Esophagus (tissue), 2 donors: ENCODE data around the gene CHURC1. TPM values are rescaled to one million over a fixed set of nuclear protein-coding genes. Genes with fewer than 3 reads are reported as not detected.

Experiments
- H3K27ac ChIP-seq, 2 donors: one replicate each; pipeline ENCODE4 v1.5.1; 2013; ENCODE audit warnings: low read depth in 2 of 2, mild to moderate bottlenecking in 2 of 2, inconsistent platforms in 1 of 2, low read length in 1 of 2, moderate library complexity in 1 of 2
- H3K27me3 ChIP-seq, 2 donors: one replicate each; pipeline ENCODE4 v1.6.1; 2013; ENCODE audit warnings: low read length in 2 of 2, control low read depth in 1 of 2, mild to moderate bottlenecking in 1 of 2; ENCODE audit not compliant: insufficient read depth in 2 of 2, control insufficient read depth in 1 of 2
- H3K36me3 ChIP-seq, 2 donors: one replicate each; pipeline ENCODE4 v1.6.1; 2013; ENCODE audit warnings: low read length in 1 of 2; ENCODE audit not compliant: control insufficient read depth in 2 of 2, insufficient read depth in 2 of 2
- H3K4me1 ChIP-seq, 2 donors: one replicate each; pipeline ENCODE4 v1.6.1; 2013; ENCODE audit warnings: low read length in 1 of 2; ENCODE audit not compliant: control insufficient read depth in 2 of 2, insufficient read depth in 2 of 2
- H3K4me3 ChIP-seq, 2 donors: one replicate each; pipeline ENCODE4 v1.5.1; 2013; ENCODE audit warnings: low read length in 2 of 2, mild to moderate bottlenecking in 2 of 2, low read depth in 1 of 2, moderate library complexity in 1 of 2
- H3K9me3 ChIP-seq, 2 donors: one replicate each; pipeline ENCODE4 v1.6.1; 2013; ENCODE audit warnings: mild to moderate bottlenecking in 2 of 2, low read depth in 1 of 2, low read length in 1 of 2, moderate library complexity in 1 of 2; ENCODE audit not compliant: control insufficient read depth in 2 of 2, insufficient read depth in 1 of 2
- WGBS, 2 donors: extraction: QIAGEN DNeasy Blood & Tissue Kit; methylation state at CpG; one replicate each; pipeline ENCODE4 v1.1.7; 2013; 5-methylcytosine and 5-hydroxymethylcytosine counted together
- polyA plus RNA-seq, 2 donors: library from polyadenylated mRNA; stranded (reverse); fragments of 200-250 nt; gene quantifications; one replicate each; pipeline ENCODE4 v1.2.3, GENCODE V29; 2013
- donor health status: healthy with polysubstance abuse.
- donor health status: Bipolar disorder and iron deficiency.

The CHURC1 gene
- polyA plus RNA-seq, 2 donors, result 30.3 to 31.7 TPM

DNA sequence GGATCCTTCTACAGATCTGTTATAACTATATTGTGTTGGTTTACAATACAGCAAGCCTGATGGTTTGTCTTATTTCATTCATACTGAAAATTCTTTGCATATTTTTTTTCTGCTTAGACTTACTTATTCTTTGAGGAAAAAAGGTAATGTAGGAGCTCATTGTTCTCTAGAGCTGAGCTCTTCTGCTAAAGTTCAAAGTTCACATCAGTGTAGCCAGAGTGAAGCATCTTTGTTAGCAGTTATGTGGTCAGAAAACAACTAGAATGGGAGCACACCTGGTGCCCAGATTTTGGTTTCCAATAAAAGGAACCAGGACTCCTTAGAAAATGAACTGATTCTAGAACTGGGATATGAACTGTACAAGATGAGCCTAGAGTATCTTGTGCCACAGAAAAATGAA is 18.0 kb downstream of the CHURC1 start:
- no peak overlapping the region for H3K27ac ChIP-seq
- H3K27me3 ChIP-seq, result no peaks in the 10 kb centered on the region
- H3K4me3 ChIP-seq, result no peak overlapping the region
- H3K4me1 ChIP-seq, result no peaks in the 10 kb centered on the region
- H3K9me3 ChIP-seq, result no peaks in the 10 kb centered on the region
- H3K36me3 ChIP-seq, result peaks cover 2 to 6% of the 10 kb centered on the region in 2 donors

GRCh38 chr14:64934338-64934929 is 20.2 kb downstream of the CHURC1 start:
- Histone ChIP-seq H3K4me1 (peaks cover 0 to under 1% of the 10 kb centered on the region in 2 donors), H3K4me3 (no peak overlapping the region), H3K36me3 (peaks cover 5 to 6% of the 10 kb centered on the region in 2 donors), H3K27me3 (no peaks in the 10 kb centered on the region), H3K27ac (no peak overlapping the region), H3K9me3 (no peaks in the 10 kb centered on the region)
- WGBS, 2 donors, result 36 to 45% methylated on average over 1 of the region's 1 CpG

DNA sequence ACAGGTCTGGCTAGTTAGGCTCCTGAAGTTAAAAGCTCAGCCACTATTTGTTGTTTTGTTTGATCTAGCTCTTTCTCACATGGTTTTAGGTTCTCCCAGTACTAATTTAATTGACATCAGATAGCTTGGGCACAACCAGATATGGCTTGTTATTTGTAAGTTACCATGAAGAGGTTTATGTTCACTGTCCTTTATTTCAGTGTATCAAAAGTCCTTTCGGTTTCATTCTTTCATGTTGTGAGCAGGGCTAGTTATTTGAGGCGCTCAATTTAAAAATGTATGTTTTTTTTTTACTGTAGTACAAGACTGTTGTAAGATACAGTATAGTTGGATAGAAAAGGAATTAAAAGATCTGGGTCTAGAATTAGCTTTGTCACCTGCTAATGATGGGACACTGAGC is 21.3 kb downstream of the CHURC1 start:
- H3K27me3 ChIP-seq, result no peaks in the 10 kb centered on the region
- peaks cover 0 to 2% of the 10 kb centered on the region in 2 donors for H3K4me1 ChIP-seq
- H3K36me3 ChIP-seq, result peaks cover 5 to 6% of the 10 kb centered on the region in 2 donors
- no peaks in the 10 kb centered on the region for H3K9me3 ChIP-seq
- 65 to 79% methylated on average over 2 of the region's 2 CpGs for WGBS, 2 donors
- no peak overlapping the region for H3K4me3 ChIP-seq
- H3K27ac ChIP-seq, result no peak overlapping the region

- no peak overlapping the region for H3K4me3 ChIP-seq
- H3K36me3 ChIP-seq, result peaks cover 3 to 5% of the 10 kb centered on the region in 2 donors
- H3K9me3 ChIP-seq, result no peaks in the 10 kb centered on the region
- 19 to 28% methylated on average over 1 of the region's 1 CpG for WGBS, 2 donors
- no peak overlapping the region for H3K27ac ChIP-seq
- no peaks in the 10 kb centered on the region for H3K27me3 ChIP-seq
- peaks cover 0 to 2% of the 10 kb centered on the region in 2 donors for H3K4me1 ChIP-seq
These were observed 23.0 kb downstream of the CHURC1 start for GRCh38 chr14:64937171-64937820.

DNA sequence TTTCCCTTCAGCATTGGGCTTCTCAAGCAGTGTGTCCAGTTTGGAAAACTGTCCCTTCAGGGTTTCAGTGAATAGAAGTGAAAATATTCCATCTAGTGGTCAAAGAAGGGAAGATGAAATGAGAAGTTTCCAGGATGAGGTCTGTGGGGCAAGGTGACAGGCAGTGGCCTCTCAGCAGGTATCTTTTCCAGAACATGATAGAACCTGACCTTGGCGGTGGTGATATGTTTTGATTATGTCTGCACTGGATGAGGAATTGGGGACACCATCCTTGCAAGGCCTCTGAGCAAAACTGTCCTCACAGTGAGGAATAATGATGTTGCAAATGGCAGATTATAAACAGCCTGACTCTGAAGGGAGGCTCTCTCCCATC is 23.6 kb downstream of the CHURC1 start:
- Histone ChIP-seq H3K4me3 (no peak overlapping the region), H3K36me3 (peaks cover 2 to 4% of the 10 kb centered on the region in 2 donors), H3K4me1 (peaks cover 0 to 2% of the 10 kb centered on the region in 2 donors), H3K27me3 (no peaks in the 10 kb centered on the region), H3K27ac (no peak overlapping the region), H3K9me3 (no peaks in the 10 kb centered on the region)
- WGBS, 2 donors, result 81 to 90% methylated on average over 1 of the region's 1 CpG

GRCh38 chr14:64938972-64939816 is 24.9 kb downstream of the CHURC1 start:
- Histone ChIP-seq H3K9me3 (no peaks in the 10 kb centered on the region), H3K27me3 (no peaks in the 10 kb centered on the region), H3K36me3 (peaks cover 0 to 3% of the 10 kb centered on the region in 2 donors), H3K4me1 (peaks cover 0 to 11% of the 10 kb centered on the region in 2 donors), H3K27ac (no peak overlapping the region), H3K4me3 (no peak overlapping the region)
- 89 to 93% methylated on average over 17 of the region's 17 CpGs for WGBS, 2 donors

GRCh38 chr14:64939817-64940190 is 25.5 kb downstream of the CHURC1 start:
- Histone ChIP-seq H3K4me1 (peaks cover 0 to 13% of the 10 kb centered on the region in 2 donors), H3K9me3 (no peaks in the 10 kb centered on the region), H3K4me3 (no peak overlapping the region), H3K27ac (no peak overlapping the region), H3K36me3 (peaks cover 0 to 3% of the 10 kb centered on the region in 2 donors), H3K27me3 (no peaks in the 10 kb centered on the region)
- WGBS, 2 donors, result 86 to 87% methylated on average over 3 of the region's 3 CpGs

DNA sequence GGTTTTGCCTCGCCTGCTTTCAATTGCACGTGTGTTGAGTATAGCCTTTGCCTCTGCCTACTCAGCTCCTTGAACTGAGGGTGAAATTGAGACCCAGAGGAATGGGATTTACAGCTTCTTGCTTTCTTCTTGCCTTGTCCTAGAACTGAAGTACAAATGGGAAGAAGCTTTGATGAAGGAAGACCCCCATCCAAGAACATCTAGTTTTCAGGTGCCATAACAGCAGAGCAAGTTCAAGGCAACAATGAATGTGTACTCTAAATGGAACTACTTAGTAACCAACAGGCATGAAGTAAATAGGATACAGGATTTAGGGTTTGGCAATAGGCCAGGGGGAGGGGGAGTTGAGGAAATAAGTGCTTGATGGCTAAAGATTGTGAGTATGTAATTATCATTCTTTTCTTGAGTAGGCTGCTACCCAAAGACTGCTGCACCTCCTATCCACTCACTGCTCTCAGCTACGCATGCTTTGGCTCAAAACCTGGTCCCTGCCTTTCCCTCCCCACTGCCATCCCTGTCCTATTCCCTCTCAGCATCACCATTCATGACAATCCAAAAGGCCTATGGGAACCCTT is 26.2 kb downstream of the CHURC1 start:
- no peak overlapping the region for H3K4me3 ChIP-seq
- H3K27ac ChIP-seq, result no peak overlapping the region
- 89 to 91% methylated on average over 3 of the region's 3 CpGs for WGBS, 2 donors

DNA sequence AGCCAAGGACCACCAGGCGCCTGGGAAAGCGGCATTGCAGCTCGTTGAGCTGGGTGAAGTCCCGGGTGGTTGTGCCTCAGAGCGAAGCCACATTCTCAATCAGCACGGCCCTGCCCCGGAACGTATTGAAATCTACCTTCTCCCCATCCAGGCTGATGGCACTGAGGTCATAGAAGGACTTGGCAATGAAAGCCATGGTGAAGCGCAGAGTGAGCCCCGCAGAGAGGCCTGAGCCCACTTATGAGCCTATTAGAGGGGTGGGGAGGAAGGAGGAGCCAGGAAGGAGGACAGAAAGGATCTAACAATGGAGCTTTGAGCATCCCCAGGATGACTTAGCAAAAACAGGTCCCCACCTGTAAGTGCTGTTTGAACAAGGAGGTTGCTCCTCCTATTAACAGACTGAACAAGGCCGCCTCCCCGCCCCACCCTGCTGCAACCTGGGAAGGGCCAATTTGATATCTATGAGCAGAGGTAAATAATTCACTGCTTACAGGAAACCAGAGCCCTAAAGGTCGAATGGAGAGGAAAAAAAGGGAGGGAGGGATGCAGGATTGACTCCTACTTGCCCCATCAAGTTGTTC is 28.4 kb downstream of the CHURC1 start, which contains the start of gene GPX2:
GPX2 (minus strand) TSS at position 215 of the 581 bp plus-strand sequence; CDS start at position 196, 19 bp downstream.
- H3K9me3 ChIP-seq, result no peaks in the 10 kb centered on the region
- peak within 1 kb of the TSS; percentile 71 to 72 for H3K27ac ChIP-seq
- no peaks in the 10 kb centered on the region for H3K27me3 ChIP-seq
- 61 to 66% methylated on average over 13 of the region's 13 CpGs for WGBS, 2 donors
- H3K4me1 ChIP-seq, result peaks cover 0 to 13% of the 10 kb centered on the region in 2 donors
- peaks cover 0 to 3% of the 10 kb centered on the region in 2 donors for H3K36me3 ChIP-seq
- H3K4me3 ChIP-seq, result peak within 1 kb of the TSS; percentile 21 to 42

More for the DNA sequence above, 26.2 kb downstream of the CHURC1 start:
- no peaks in the 10 kb centered on the region for H3K9me3 ChIP-seq
- peaks cover 0 to 13% of the 10 kb centered on the region in 2 donors for H3K4me1 ChIP-seq
- peaks cover 0 to 3% of the 10 kb centered on the region in 2 donors for H3K36me3 ChIP-seq
- no peaks in the 10 kb centered on the region for H3K27me3 ChIP-seq
